ENCODE data around the gene TAB3. TPM values are rescaled to one million over a fixed set of nuclear protein-coding genes. Genes with fewer than 3 reads are reported as not detected.
"Not testable (repeated sequence)": the region's sequence is repeated elsewhere in the genome, so short reads cannot be mapped to it uniquely, and the experiment has no call there.

The TAB3 gene
- total RNA-seq, 1 donor from 2014 or later = 12.3 TPM

- no peak for DNase-seq
- ATAC-seq (ENCODE audit: poor library complexity) = no peak
- intact Hi-C loops (cut with DNase I) = no loop called here
Measured at GRCh38 chrX:30830326-30830943, 58.6 kb downstream of the TAB3 start.

GRCh38 chrX:30824275-30824674 is 64.8 kb downstream of the TAB3 start:
- ATAC-seq (ENCODE audit: poor library complexity) (no peak), DNase-seq (no peak)
- intact Hi-C loops (cut with DNase I) = no loop called here

GRCh38 chrX:30822764-30823163 is 66.3 kb downstream of the TAB3 start:
- no peak for ATAC-seq (ENCODE audit: poor library complexity)
- no peak for DNase-seq
- intact Hi-C loops (cut with DNase I) = no loop called here

GRCh38 chrX:30822068-30822681 is 66.9 kb downstream of the TAB3 start:
- ATAC-seq (ENCODE audit: poor library complexity) (no peak), DNase-seq (no peak)
- intact Hi-C loops (cut with DNase I) = no loop called here

GRCh38 chrX:30821116-30821515 is 67.9 kb downstream of the TAB3 start:
- ATAC-seq (ENCODE audit: poor library complexity) (no peak), DNase-seq (no peak)
- intact Hi-C loops (cut with DNase I) = no loop called here

GRCh38 chrX:30819080-30819479 is 70.0 kb downstream of the TAB3 start:
- intact Hi-C loops (cut with DNase I) = no loop called here
- DNase-seq (no peak), ATAC-seq (ENCODE audit: poor library complexity) (no peak)

GRCh38 chrX:30816079-30816478 is 73.0 kb downstream of the TAB3 start:
- ATAC-seq (ENCODE audit: poor library complexity) = no peak
- intact Hi-C loops (cut with DNase I) = no loop called here

GRCh38 chrX:30814978-30815377 is 74.1 kb downstream of the TAB3 start:
- no peak for DNase-seq
- ATAC-seq (ENCODE audit: poor library complexity) = no peak
- intact Hi-C loops (cut with DNase I) = no loop called here

More at GRCh38 chrX:30816079-30816478, 73.0 kb downstream of the TAB3 start:
- no peak for DNase-seq

GRCh38 chrX:30812326-30812725 is 76.7 kb downstream of the TAB3 start:
- no peak for ATAC-seq (ENCODE audit: poor library complexity)
- intact Hi-C loops (cut with DNase I) = no loop called here
- no peak for DNase-seq

- ATAC-seq (ENCODE audit: poor library complexity) = no peak
- intact Hi-C loops (cut with DNase I) = no loop called here
Measured at GRCh38 chrX:30806187-30806728, 82.8 kb downstream of the TAB3 start.

GRCh38 chrX:30804462-30804861 is 84.6 kb downstream of the TAB3 start:
- intact Hi-C loops (cut with DNase I) = no loop called here
- no peak for DNase-seq
- no peak for ATAC-seq (ENCODE audit: poor library complexity)

More at GRCh38 chrX:30806187-30806728, 82.8 kb downstream of the TAB3 start:
- DNase-seq = no peak

GRCh38 chrX:30800901-30801300 is 88.2 kb downstream of the TAB3 start:
- ATAC-seq (ENCODE audit: poor library complexity) (no peak), DNase-seq (no peak)
- intact Hi-C loops (cut with DNase I) = no loop called here

GRCh38 chrX:30799327-30799726 is 89.7 kb downstream of the TAB3 start:
- intact Hi-C loops (cut with DNase I) = no loop called here
- ATAC-seq (ENCODE audit: poor library complexity) (no peak), DNase-seq (no peak)

- intact Hi-C loops (cut with DNase I) = no loop called here
- ATAC-seq (ENCODE audit: poor library complexity) = no peak
Measured at GRCh38 chrX:30798810-30799209, 90.2 kb downstream of the TAB3 start.

GRCh38 chrX:30797301-30797700 is 91.8 kb downstream of the TAB3 start:
- DNase-seq; intact Hi-C loops (cut with DNase I); ATAC-seq (ENCODE audit: poor library complexity): not testable (repeated sequence)

More at GRCh38 chrX:30798810-30799209, 90.2 kb downstream of the TAB3 start:
- no peak for DNase-seq

GRCh38 chrX:30795981-30796958 is 92.8 kb downstream of the TAB3 start:
- intact Hi-C loops (cut with DNase I) = no loop called here
- ATAC-seq (ENCODE audit: poor library complexity) = no peak
- DNase-seq = no peak

- intact Hi-C loops (cut with DNase I) = no loop called here
- no peak for ATAC-seq (ENCODE audit: poor library complexity)
- no peak for DNase-seq
Measured at GRCh38 chrX:30794497-30794896, 94.6 kb downstream of the TAB3 start.

- no peak for DNase-seq
- no peak for ATAC-seq (ENCODE audit: poor library complexity)
- intact Hi-C loops (cut with DNase I) = no loop called here
Measured at GRCh38 chrX:30793767-30794103, 95.3 kb downstream of the TAB3 start.

- DNase-seq = no peak
- ATAC-seq (ENCODE audit: poor library complexity) = no peak
- intact Hi-C loops (cut with DNase I) = no loop called here
Measured at GRCh38 chrX:30793075-30793766, 95.8 kb downstream of the TAB3 start.

All from Right ventricle myocardium superior (tissue), 1 donor.